HCT116 (cell line): ENCODE measurements around the gene MAP3K4. TPM values are rescaled to one million over a fixed set of nuclear protein-coding genes. Genes with fewer than 3 reads are reported as not detected.

Experiments used
- ATAC-seq: fragments of 200-7000 bp; cut with Tn5 transposase; 2 replicates; pipeline ENCODE4 v1.9.1; 2020; ENCODE audit warnings: mild to moderate bottlenecking, moderate library complexity
- BruUV-seq: library from RNA; stranded (reverse); fragments of 400-500 nt; replicated peaks from 2 replicates; lab custom pipeline; 2021; lab: Mats Ljungman, UMichigan
- CTCF ChIA-PET: fragments of 300-600 bp; sonication (Branson Sonifier 250); formaldehyde crosslinking; loops from one replicate; lab custom pipeline; 2021; ENCODE audit warnings: antibody characterized with exemption; lab: Charles Lee
- POLR2A ChIA-PET: fragments of 300-600, 350-600 bp; sonication (Branson Sonifier 250); formaldehyde crosslinking; loops from one replicate; lab custom pipeline; 2021; ENCODE audit warnings: antibody characterized with exemption; lab: Charles Lee
- RAD21 ChIA-PET, 2 experiments: fragments of 300-600 bp; sonication (Branson Sonifier 250); formaldehyde crosslinking; loops; one replicate each; lab custom pipeline; 2023; ENCODE audit warnings: low total read pairs in 2 of 2; ENCODE audit not compliant: uncharacterized antibody in 2 of 2, unreplicated experiment in 2 of 2, low non-redundant PET in 1 of 2; lab: Charles Lee
- DNase-seq: peaks from one replicate; pipeline ENCODE4 v3.0.0-alpha.2; 2010; ENCODE audit warnings: low read depth, low spot score
- H2AFZ ChIP-seq: fragments of 200-600 bp; shearing (Covaris generic), sonication (generic); 2 replicates; pipeline ENCODE4 v1.6.1; 2017; ENCODE audit warnings: low read depth, mixed run types, mixed read lengths, antibody characterized with exemption, low read length; ENCODE audit not compliant: poor library complexity, severe bottlenecking
- H3K27ac ChIP-seq: 2 replicates; pipeline ENCODE4 v1.5.1; 2012; ENCODE audit warnings: low read depth, low read length
- H3K27me3 ChIP-seq: fragments of 200-600 bp; sonication (generic); 2 replicates; pipeline ENCODE4 v1.6.1; 2016; ENCODE audit warnings: mixed run types, low read length, mixed read lengths; ENCODE audit not compliant: insufficient read depth
- H3K36me3 ChIP-seq, 2 experiments: fragments of 200-500 bp in 1 of 2; fragments of 200-600 bp in 1 of 2; sonication (Bioruptor generic) in 1 of 2; sonication (generic) in 1 of 2; 2 replicates each; pipeline versions ENCODE4 v1.5.1 to v1.6.1; 2014 to 2016; ENCODE audit warnings: low read length in 2 of 2, inconsistent platforms in 1 of 2, mixed read lengths in 1 of 2, mixed run types in 1 of 2; ENCODE audit not compliant: insufficient read depth in 2 of 2, control insufficient read depth in 1 of 2
- H3K4me1 ChIP-seq, 2 experiments: fragments of 200-600 bp in 1 of 2; sonication (generic) in 1 of 2; 2 replicates each; pipeline versions ENCODE4 v1.5.1 to v1.6.1; 2012 to 2017; ENCODE audit warnings: low read length in 2 of 2, inconsistent platforms in 1 of 2, mild to moderate bottlenecking in 1 of 2, mixed read lengths in 1 of 2, mixed run types in 1 of 2, moderate library complexity in 1 of 2; ENCODE audit not compliant: insufficient read depth in 2 of 2, control insufficient read depth in 1 of 2
- H3K4me2 ChIP-seq: fragments of 200-600 bp; sonication (generic); 2 replicates; pipeline ENCODE4 v1.6.1; 2017; ENCODE audit warnings: mixed run types, low read length, mixed read lengths
- H3K4me3 ChIP-seq, 2 experiments: fragments of 200-600 bp in 1 of 2; sonication (generic) in 1 of 2; replicated peaks in 1 of 2; 2 replicates each; pipeline ENCODE4 v1.5.1; 2011 to 2016; ENCODE audit warnings: low read length in 2 of 2, control low read depth in 1 of 2, low read depth in 1 of 2, mild to moderate bottlenecking in 1 of 2, mixed read lengths in 1 of 2, mixed run types in 1 of 2
- H3K79me2 ChIP-seq: fragments of 200-600 bp; sonication (generic); 2 replicates; pipeline ENCODE4 v1.6.1; 2017; ENCODE audit warnings: mild to moderate bottlenecking, mixed run types, low read length, moderate library complexity, mixed read lengths; ENCODE audit not compliant: insufficient read depth
- H3K9ac ChIP-seq: fragments of 200-600 bp; sonication (generic); 2 replicates; pipeline ENCODE4 v1.6.1; 2016; ENCODE audit warnings: low read length, mixed read lengths
- H3K9me2 ChIP-seq: fragments of 200-600 bp; sonication (generic), shearing (Covaris generic); 2 replicates; pipeline ENCODE4 v1.6.1; 2017; ENCODE audit warnings: mixed run types, mild to moderate bottlenecking, moderate library complexity; ENCODE audit not compliant: insufficient read depth
- H3K9me3 ChIP-seq, 2 experiments: fragments of 200-500 bp in 1 of 2; fragments of 200-600 bp in 1 of 2; sonication (Bioruptor generic) in 1 of 2; sonication (generic) in 1 of 2; 2 replicates each; pipeline ENCODE4 v1.6.1; 2014 to 2017; ENCODE audit warnings: low read length in 2 of 2, mixed read lengths in 2 of 2, inconsistent platforms in 1 of 2, low read depth in 1 of 2, mild to moderate bottlenecking in 1 of 2, mixed run types in 1 of 2, moderate library complexity in 1 of 2; ENCODE audit not compliant: control insufficient read depth in 1 of 2, insufficient read depth in 1 of 2
- H4K20me1 ChIP-seq: fragments of 200-600 bp; sonication (generic), shearing (Covaris generic); 2 replicates; pipeline ENCODE4 v1.6.1; 2017; ENCODE audit warnings: mixed run types, mild to moderate bottlenecking, moderate library complexity; ENCODE audit not compliant: insufficient read depth
- CEBPB ChIP-seq: IDR thresholded peaks from 2 replicates; pipeline ENCODE4 v1.6.1; 2012; ENCODE audit warnings: low read depth
- ELF1 ChIP-seq: IDR thresholded peaks from 2 replicates; pipeline ENCODE4 v1.6.1; 2012; ENCODE audit warnings: low read depth, borderline replicate concordance
- EZH2phosphoT487 ChIP-seq: fragments of 200-600 bp; IDR thresholded peaks from 2 replicates; pipeline ENCODE4 v1.6.1; 2018; ENCODE audit warnings: antibody characterized with exemption, borderline replicate concordance
- FOSL1 ChIP-seq: IDR thresholded peaks from 2 replicates; pipeline ENCODE4 v1.6.1; 2012; ENCODE audit warnings: low read depth
- POLR2A ChIP-seq: IDR thresholded peaks from 2 replicates; pipeline ENCODE4 v1.7.0; 2011; ENCODE audit warnings: borderline replicate concordance; ENCODE audit not compliant: insufficient read depth, insufficient read length; ENCODE audit errors: extremely low read depth
- POLR2AphosphoS5 ChIP-seq: IDR thresholded peaks from 2 replicates; pipeline ENCODE4 v1.6.1; 2011; ENCODE audit warnings: mild to moderate bottlenecking, low read depth, low read length, moderate library complexity
- SIN3A ChIP-seq: IDR thresholded peaks from 2 replicates; pipeline ENCODE4 v1.6.1; 2012; ENCODE audit warnings: low read depth
- SP1 ChIP-seq: IDR thresholded peaks from 2 replicates; pipeline ENCODE4 v1.6.1; 2012; ENCODE audit warnings: low read depth
- SRF ChIP-seq: IDR thresholded peaks from 2 replicates; pipeline ENCODE4 v1.6.1; 2012; ENCODE audit warnings: low read depth
- TCF7L2 ChIP-seq: IDR thresholded peaks from 2 replicates; pipeline ENCODE4 v1.7.0; 2011; ENCODE audit warnings: borderline replicate concordance, inconsistent platforms; ENCODE audit not compliant: insufficient read depth, insufficient read length; ENCODE audit errors: extremely low read depth
- intact Hi-C: fragments of 100-400 bp; cut with micrococcal nuclease; formaldehyde crosslinking; loops from 2 replicates; pipeline ENCODE4 v1.10.0; 2022
- total RNA-seq: library from RNA; stranded (reverse); gene quantifications from one replicate; pipeline ENCODE4 v1.2.1, GENCODE V29; 2021; ENCODE audit not compliant: unreplicated experiment
- TF ChIP-seq, protein P1 (sequence below): IDR thresholded peaks from 2 replicates; pipeline ENCODE4 v1.6.1; 2012
- TF ChIP-seq, protein P2 (sequence below): IDR thresholded peaks from 2 replicates; pipeline ENCODE4 v1.6.1; 2011; ENCODE audit warnings: mild to moderate bottlenecking, low read length, moderate library complexity; ENCODE audit not compliant: insufficient replicate concordance; ENCODE audit errors: extremely low read depth

Gene MAP3K4
- total RNA-seq, 1 experiment from 2014 or later: 46.5 TPM

DNA sequence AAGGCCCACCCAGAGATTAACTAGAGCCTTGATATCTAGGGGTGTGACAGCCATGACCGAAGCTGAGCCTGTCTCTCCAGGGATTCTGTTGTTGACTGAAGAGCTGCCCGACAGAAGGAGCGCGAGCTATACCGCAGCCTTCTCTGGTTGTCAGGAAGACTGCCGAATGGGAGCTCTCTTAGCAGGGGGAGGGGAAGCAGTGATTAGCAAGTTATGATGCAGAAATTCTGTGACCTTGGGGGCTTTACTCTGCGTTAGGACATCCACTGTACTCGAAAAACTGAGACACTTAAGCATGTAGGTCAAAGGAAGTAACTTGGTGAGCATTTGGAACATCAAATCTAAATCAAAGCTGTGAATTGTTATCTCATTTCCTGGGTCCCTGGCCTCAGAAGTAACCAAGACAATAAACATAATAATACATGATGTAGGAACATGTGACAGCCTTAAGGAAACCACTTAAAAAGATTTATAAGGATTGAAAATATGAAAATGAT lies 84.7 kb downstream of the MAP3K4 start:
- H3K4me1 ChIP-seq: no peaks in the 10 kb centered on the region
- peaks cover 3% of the 10 kb centered on the region; the same call in 1 of the 2 replicates for H3K79me2 ChIP-seq
- no peak overlapping the region for H3K9ac ChIP-seq
- BruUV-seq: no TSS peak
- DNase-seq (no peak), ATAC-seq (no peak)
- POLR2A ChIA-PET: no interaction called here
- CTCF ChIA-PET: no interaction called here
- RAD21 ChIA-PET: no interaction called here
- H3K27ac ChIP-seq: no peak overlapping the region
- H3K4me3 ChIP-seq: no peak overlapping the region
- H4K20me1 ChIP-seq: no peaks in the 10 kb centered on the region
- H2AFZ ChIP-seq: no peak overlapping the region
- H3K27me3 ChIP-seq: no peaks in the 10 kb centered on the region
- no peaks in the 10 kb centered on the region for H3K9me2 ChIP-seq
- no peak overlapping the region for H3K4me2 ChIP-seq
- TF ChIP-seq ELF1 (no peak), SP1 (no peak), POLR2A (no peak), FOSL1 (no peak), SIN3A (no peak), CEBPB (no peak)
- H3K9me3 ChIP-seq: no peaks in the 10 kb centered on the region
- H3K36me3 ChIP-seq: 0 out of 4 replicates have a peak, but pooled peaks cover 2 to 4% of the 10 kb centered on the region in 2 experiments
- intact Hi-C loops: no loop called here

DNA sequence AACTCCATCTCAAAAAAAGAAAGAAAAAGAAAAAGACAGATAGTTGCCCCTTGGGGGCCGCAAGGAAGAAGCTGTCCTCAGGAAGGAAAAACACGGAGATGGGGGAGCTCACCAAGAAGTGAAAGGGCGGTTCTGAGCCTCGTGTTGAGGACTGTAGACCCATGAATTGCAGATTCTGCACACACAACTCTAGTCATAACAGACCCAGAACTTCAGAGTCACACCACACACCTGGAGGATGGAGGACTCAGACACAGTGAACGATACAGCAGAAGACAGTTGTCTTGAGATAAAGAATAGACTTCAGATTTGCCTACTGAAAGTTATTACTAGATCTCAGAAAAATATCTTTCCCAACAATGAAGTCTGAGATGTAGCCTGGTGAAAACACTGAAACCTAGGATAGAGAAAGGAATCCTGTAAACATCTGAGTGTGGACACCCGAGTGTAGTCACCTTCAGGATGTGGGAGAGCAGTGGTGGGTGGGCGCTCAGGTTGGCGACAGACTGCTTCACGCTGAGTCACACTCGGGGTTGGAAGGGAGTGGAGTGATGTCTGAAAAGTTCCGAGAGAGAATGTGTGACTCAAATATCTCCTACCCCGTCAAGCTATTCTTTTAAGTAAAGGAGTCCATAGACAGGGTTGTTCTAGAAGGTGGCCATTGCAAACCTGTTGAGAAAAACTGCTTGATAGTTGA lies 88.1 kb downstream of the MAP3K4 start:
- no peak for TF ChIP-seq EZH2phosphoT487
- TF ChIP-seq, protein P1, sequence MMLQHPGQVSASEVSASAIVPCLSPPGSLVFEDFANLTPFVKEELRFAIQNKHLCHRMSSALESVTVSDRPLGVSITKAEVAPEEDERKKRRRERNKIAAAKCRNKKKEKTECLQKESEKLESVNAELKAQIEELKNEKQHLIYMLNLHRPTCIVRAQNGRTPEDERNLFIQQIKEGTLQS: no peak
- no peak for TF ChIP-seq ELF1
- TF ChIP-seq SP1: no peak
- TF ChIP-seq, protein P2, sequence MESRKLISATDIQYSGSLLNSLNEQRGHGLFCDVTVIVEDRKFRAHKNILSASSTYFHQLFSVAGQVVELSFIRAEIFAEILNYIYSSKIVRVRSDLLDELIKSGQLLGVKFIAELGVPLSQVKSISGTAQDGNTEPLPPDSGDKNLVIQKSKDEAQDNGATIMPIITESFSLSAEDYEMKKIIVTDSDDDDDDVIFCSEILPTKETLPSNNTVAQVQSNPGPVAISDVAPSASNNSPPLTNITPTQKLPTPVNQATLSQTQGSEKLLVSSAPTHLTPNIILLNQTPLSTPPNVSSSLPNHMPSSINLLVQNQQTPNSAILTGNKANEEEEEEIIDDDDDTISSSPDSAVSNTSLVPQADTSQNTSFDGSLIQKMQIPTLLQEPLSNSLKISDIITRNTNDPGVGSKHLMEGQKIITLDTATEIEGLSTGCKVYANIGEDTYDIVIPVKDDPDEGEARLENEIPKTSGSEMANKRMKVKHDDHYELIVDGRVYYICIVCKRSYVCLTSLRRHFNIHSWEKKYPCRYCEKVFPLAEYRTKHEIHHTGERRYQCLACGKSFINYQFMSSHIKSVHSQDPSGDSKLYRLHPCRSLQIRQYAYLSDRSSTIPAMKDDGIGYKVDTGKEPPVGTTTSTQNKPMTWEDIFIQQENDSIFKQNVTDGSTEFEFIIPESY: no peak
- TF ChIP-seq POLR2AphosphoS5: no peak
- TF ChIP-seq SRF: no peak
- TF ChIP-seq TCF7L2: no peak
- no peak for TF ChIP-seq SIN3A
- Histone ChIP-seq H3K4me3 (no peak overlapping the region), H3K79me2 (no peaks in the 10 kb centered on the region), H3K4me1 (peaks cover 0 to 7% of the 10 kb centered on the region in 2 experiments; a peak in 2 of 4 replicates), H3K27me3 (no peaks in the 10 kb centered on the region), H4K20me1 (no peaks in the 10 kb centered on the region), H3K9me2 (no peaks in the 10 kb centered on the region), H3K9ac (no peak overlapping the region), H3K36me3 (peaks cover 3 to 13% of the 10 kb centered on the region in 2 experiments; a peak in 1 of 4 replicates), H3K9me3 (no peaks in the 10 kb centered on the region), H3K4me2 (no peak overlapping the region), H2AFZ (no peak overlapping the region), H3K27ac (no peak overlapping the region)
- no peak for DNase-seq
- RAD21 ChIA-PET: no interaction called here
- no peak for ATAC-seq
- intact Hi-C loops: no loop called here
- BruUV-seq: no TSS peak
- POLR2A ChIA-PET: no interaction called here
- CTCF ChIA-PET: no interaction called here
